ENCODE results near the gene BRINP2.

DNA sequence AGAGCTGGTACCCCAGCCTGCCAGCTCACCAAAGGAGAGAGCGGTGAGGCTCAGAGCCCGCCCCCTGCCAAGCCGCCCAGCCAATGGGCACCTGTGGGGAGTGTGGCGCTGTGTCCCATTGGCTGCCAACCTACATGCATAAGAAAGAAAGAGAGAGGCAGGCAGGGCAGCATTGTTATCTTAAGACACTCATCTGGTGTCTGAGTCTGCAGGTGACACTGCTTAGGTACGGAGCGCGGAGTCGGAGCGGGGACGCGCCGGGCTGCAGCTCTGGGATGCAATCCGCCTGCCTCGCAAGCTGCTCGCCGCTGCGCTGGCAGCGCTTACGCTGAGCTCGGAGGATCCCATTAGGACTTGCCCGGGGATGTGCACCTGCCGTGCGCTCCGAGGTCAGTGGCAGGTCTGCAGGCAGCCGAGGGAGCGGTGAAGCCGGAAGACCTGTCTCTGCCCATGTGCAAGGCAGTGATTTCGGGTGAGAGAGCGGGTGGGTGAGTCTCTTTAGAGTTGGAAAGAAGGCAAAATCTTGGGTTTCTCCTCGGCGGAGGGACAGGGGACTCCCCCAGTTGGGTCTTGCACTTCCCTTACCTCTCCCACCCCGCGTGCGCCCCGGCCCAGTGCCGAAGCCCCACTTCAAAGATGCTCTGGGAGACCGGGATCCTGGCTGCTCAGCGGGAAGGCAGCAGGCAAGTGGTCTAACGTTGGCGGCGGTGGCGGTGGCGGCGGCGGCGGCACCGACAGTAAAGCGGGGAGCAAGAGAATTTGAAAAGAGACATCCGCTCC lies at the start of gene BRINP2:
- TF ChIP-seq, protein P1, sequence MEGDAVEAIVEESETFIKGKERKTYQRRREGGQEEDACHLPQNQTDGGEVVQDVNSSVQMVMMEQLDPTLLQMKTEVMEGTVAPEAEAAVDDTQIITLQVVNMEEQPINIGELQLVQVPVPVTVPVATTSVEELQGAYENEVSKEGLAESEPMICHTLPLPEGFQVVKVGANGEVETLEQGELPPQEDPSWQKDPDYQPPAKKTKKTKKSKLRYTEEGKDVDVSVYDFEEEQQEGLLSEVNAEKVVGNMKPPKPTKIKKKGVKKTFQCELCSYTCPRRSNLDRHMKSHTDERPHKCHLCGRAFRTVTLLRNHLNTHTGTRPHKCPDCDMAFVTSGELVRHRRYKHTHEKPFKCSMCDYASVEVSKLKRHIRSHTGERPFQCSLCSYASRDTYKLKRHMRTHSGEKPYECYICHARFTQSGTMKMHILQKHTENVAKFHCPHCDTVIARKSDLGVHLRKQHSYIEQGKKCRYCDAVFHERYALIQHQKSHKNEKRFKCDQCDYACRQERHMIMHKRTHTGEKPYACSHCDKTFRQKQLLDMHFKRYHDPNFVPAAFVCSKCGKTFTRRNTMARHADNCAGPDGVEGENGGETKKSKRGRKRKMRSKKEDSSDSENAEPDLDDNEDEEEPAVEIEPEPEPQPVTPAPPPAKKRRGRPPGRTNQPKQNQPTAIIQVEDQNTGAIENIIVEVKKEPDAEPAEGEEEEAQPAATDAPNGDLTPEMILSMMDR (IDR thresholded peaks at IDR 0.05): no peak
- TF ChIP-seq POLR2A (IDR thresholded peaks at IDR 0.05): no peak
